HCT116 (cell line): ENCODE results near the gene SHC2. TPM values are rescaled to one million over a fixed set of nuclear protein-coding genes. Genes with fewer than 3 reads are reported as not detected.

Experiments used
- ATAC-seq: fragments of 200-7000 bp; cut with Tn5 transposase; 2 replicates; pipeline ENCODE4 v1.9.1; 2020; ENCODE audit warnings: mild to moderate bottlenecking, moderate library complexity
- BruUV-seq: library from RNA; stranded (reverse); fragments of 400-500 nt; replicated peaks from 2 replicates; lab custom pipeline; 2021; lab: Mats Ljungman, UMichigan
- CTCF ChIA-PET: fragments of 300-600 bp; sonication (Branson Sonifier 250); formaldehyde crosslinking; loops from one replicate; lab custom pipeline; 2021; ENCODE audit warnings: antibody characterized with exemption; lab: Charles Lee
- POLR2A ChIA-PET: fragments of 300-600, 350-600 bp; sonication (Branson Sonifier 250); formaldehyde crosslinking; loops from one replicate; lab custom pipeline; 2021; ENCODE audit warnings: antibody characterized with exemption; lab: Charles Lee
- RAD21 ChIA-PET, 2 experiments: fragments of 300-600 bp; sonication (Branson Sonifier 250); formaldehyde crosslinking; loops; one replicate each; lab custom pipeline; 2023; ENCODE audit warnings: low total read pairs in 2 of 2; ENCODE audit not compliant: uncharacterized antibody in 2 of 2, unreplicated experiment in 2 of 2, low non-redundant PET in 1 of 2; lab: Charles Lee
- DNase-seq: peaks from one replicate; pipeline ENCODE4 v3.0.0-alpha.2; 2010; ENCODE audit warnings: low read depth, low spot score
- H2AFZ ChIP-seq: fragments of 200-600 bp; shearing (Covaris generic), sonication (generic); 2 replicates; pipeline ENCODE4 v1.6.1; 2017; ENCODE audit warnings: low read depth, mixed run types, mixed read lengths, antibody characterized with exemption, low read length; ENCODE audit not compliant: poor library complexity, severe bottlenecking
- H3K27ac ChIP-seq: 2 replicates; pipeline ENCODE4 v1.5.1; 2012; ENCODE audit warnings: low read depth, low read length
- H3K27me3 ChIP-seq: fragments of 200-600 bp; sonication (generic); 2 replicates; pipeline ENCODE4 v1.6.1; 2016; ENCODE audit warnings: mixed run types, low read length, mixed read lengths; ENCODE audit not compliant: insufficient read depth
- H3K36me3 ChIP-seq, 2 experiments: fragments of 200-500 bp in 1 of 2; fragments of 200-600 bp in 1 of 2; sonication (Bioruptor generic) in 1 of 2; sonication (generic) in 1 of 2; 2 replicates each; pipeline versions ENCODE4 v1.5.1 to v1.6.1; 2014 to 2016; ENCODE audit warnings: low read length in 2 of 2, inconsistent platforms in 1 of 2, mixed read lengths in 1 of 2, mixed run types in 1 of 2; ENCODE audit not compliant: insufficient read depth in 2 of 2, control insufficient read depth in 1 of 2
- H3K4me1 ChIP-seq, 2 experiments: fragments of 200-600 bp in 1 of 2; sonication (generic) in 1 of 2; 2 replicates each; pipeline versions ENCODE4 v1.5.1 to v1.6.1; 2012 to 2017; ENCODE audit warnings: low read length in 2 of 2, inconsistent platforms in 1 of 2, mild to moderate bottlenecking in 1 of 2, mixed read lengths in 1 of 2, mixed run types in 1 of 2, moderate library complexity in 1 of 2; ENCODE audit not compliant: insufficient read depth in 2 of 2, control insufficient read depth in 1 of 2
- H3K4me2 ChIP-seq: fragments of 200-600 bp; sonication (generic); 2 replicates; pipeline ENCODE4 v1.6.1; 2017; ENCODE audit warnings: mixed run types, low read length, mixed read lengths
- H3K4me3 ChIP-seq, 2 experiments: fragments of 200-600 bp in 1 of 2; sonication (generic) in 1 of 2; replicated peaks in 1 of 2; 2 replicates each; pipeline ENCODE4 v1.5.1; 2011 to 2016; ENCODE audit warnings: low read length in 2 of 2, control low read depth in 1 of 2, low read depth in 1 of 2, mild to moderate bottlenecking in 1 of 2, mixed read lengths in 1 of 2, mixed run types in 1 of 2
- H3K79me2 ChIP-seq: fragments of 200-600 bp; sonication (generic); 2 replicates; pipeline ENCODE4 v1.6.1; 2017; ENCODE audit warnings: mild to moderate bottlenecking, mixed run types, low read length, moderate library complexity, mixed read lengths; ENCODE audit not compliant: insufficient read depth
- H3K9ac ChIP-seq: fragments of 200-600 bp; sonication (generic); 2 replicates; pipeline ENCODE4 v1.6.1; 2016; ENCODE audit warnings: low read length, mixed read lengths
- H3K9me2 ChIP-seq: fragments of 200-600 bp; sonication (generic), shearing (Covaris generic); 2 replicates; pipeline ENCODE4 v1.6.1; 2017; ENCODE audit warnings: mixed run types, mild to moderate bottlenecking, moderate library complexity; ENCODE audit not compliant: insufficient read depth
- H3K9me3 ChIP-seq, 2 experiments: fragments of 200-500 bp in 1 of 2; fragments of 200-600 bp in 1 of 2; sonication (Bioruptor generic) in 1 of 2; sonication (generic) in 1 of 2; 2 replicates each; pipeline ENCODE4 v1.6.1; 2014 to 2017; ENCODE audit warnings: low read length in 2 of 2, mixed read lengths in 2 of 2, inconsistent platforms in 1 of 2, low read depth in 1 of 2, mild to moderate bottlenecking in 1 of 2, mixed run types in 1 of 2, moderate library complexity in 1 of 2; ENCODE audit not compliant: control insufficient read depth in 1 of 2, insufficient read depth in 1 of 2
- H4K20me1 ChIP-seq: fragments of 200-600 bp; sonication (generic), shearing (Covaris generic); 2 replicates; pipeline ENCODE4 v1.6.1; 2017; ENCODE audit warnings: mixed run types, mild to moderate bottlenecking, moderate library complexity; ENCODE audit not compliant: insufficient read depth
- CBX3 ChIP-seq: IDR thresholded peaks from 2 replicates; pipeline ENCODE4 v1.6.1; 2012; ENCODE audit warnings: low read depth
- CEBPB ChIP-seq: IDR thresholded peaks from 2 replicates; pipeline ENCODE4 v1.6.1; 2012; ENCODE audit warnings: low read depth
- EGR1 ChIP-seq: IDR thresholded peaks from 2 replicates; pipeline ENCODE4 v1.6.1; 2012; ENCODE audit warnings: low read depth
- ELF1 ChIP-seq: IDR thresholded peaks from 2 replicates; pipeline ENCODE4 v1.6.1; 2012; ENCODE audit warnings: low read depth, borderline replicate concordance
- JUND ChIP-seq: IDR thresholded peaks from 2 replicates; pipeline ENCODE4 v1.6.1; 2012
- RAD21 ChIP-seq: IDR thresholded peaks from 2 replicates; pipeline ENCODE4 v1.6.1; 2012; ENCODE audit warnings: low read depth, mild to moderate bottlenecking
- REST ChIP-seq: IDR thresholded peaks from 2 replicates; pipeline ENCODE4 v1.6.1; 2012; ENCODE audit warnings: low read depth
- ZBTB33 ChIP-seq: IDR thresholded peaks from 2 replicates; pipeline ENCODE4 v1.6.1; 2011; ENCODE audit warnings: mild to moderate bottlenecking, low read length, moderate library complexity; ENCODE audit not compliant: insufficient replicate concordance; ENCODE audit errors: extremely low read depth
- ZNF274 ChIP-seq: fragments of 200-500 bp; sonication (Bioruptor generic); IDR thresholded peaks from 2 replicates; pipeline ENCODE4 v1.6.1; 2014; ENCODE audit warnings: mild to moderate bottlenecking, low read depth, low read length, inconsistent platforms
- intact Hi-C: fragments of 100-400 bp; cut with micrococcal nuclease; formaldehyde crosslinking; loops from 2 replicates; pipeline ENCODE4 v1.10.0; 2022
- total RNA-seq: library from RNA; stranded (reverse); gene quantifications from one replicate; pipeline ENCODE4 v1.2.1, GENCODE V29; 2021; ENCODE audit not compliant: unreplicated experiment

Gene SHC2
- total RNA-seq, 1 experiment from 2014 or later, result 2.5 TPM

DNA sequence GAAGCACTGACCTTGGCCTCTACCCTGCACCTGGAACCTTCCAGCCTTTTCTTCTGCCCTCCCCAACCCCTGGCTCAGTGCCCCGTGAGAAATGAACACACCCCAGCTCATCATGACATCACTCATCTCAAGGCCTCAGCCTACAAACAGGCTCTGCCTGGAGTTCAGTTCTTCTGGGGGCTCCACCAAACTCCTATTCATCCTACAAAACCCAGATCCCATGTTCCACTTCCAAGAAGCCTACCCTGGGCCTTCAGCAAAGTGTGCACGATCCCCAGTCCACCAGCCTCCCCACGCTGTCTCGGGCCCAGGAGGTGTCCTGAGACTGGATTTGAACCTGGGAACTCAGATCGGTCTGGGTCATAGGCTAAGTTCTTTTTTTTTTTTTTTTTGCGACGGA lies 9.0 kb upstream of the SHC2 start:
- POLR2A ChIA-PET, result no interaction called here
- H3K27me3 ChIP-seq, result no peaks in the 10 kb centered on the region
- H3K9me3 ChIP-seq, result no peaks in the 10 kb centered on the region
- H3K4me3 ChIP-seq, result no peak overlapping the region
- H3K9me2 ChIP-seq, result no peaks in the 10 kb centered on the region
- no peak for TF ChIP-seq ZBTB33
- TF ChIP-seq CEBPB, result no peak
- TF ChIP-seq JUND, result no peak
- no peak for TF ChIP-seq CBX3
- no peak for TF ChIP-seq REST
- no peak for TF ChIP-seq RAD21
- TF ChIP-seq EGR1, result no peak
- TF ChIP-seq ZNF274, result no peak
- no peak for TF ChIP-seq ELF1
- intact Hi-C loops, result no loop called here
- no peak overlapping the region for H2AFZ ChIP-seq
- H3K4me2 ChIP-seq, result no peak overlapping the region
- no peaks in the 10 kb centered on the region for H3K36me3 ChIP-seq
- no peak overlapping the region for H3K9ac ChIP-seq
- BruUV-seq, result no TSS peak
- no peak overlapping the region for H3K27ac ChIP-seq
- no peaks in the 10 kb centered on the region for H3K79me2 ChIP-seq
- no peaks in the 10 kb centered on the region for H4K20me1 ChIP-seq
- ATAC-seq, result no peak
- peaks cover 0 to 5% of the 10 kb centered on the region in 2 experiments; a peak in 1 of 4 replicates for H3K4me1 ChIP-seq
- no peak for DNase-seq
- CTCF ChIA-PET, result no interaction called here
- RAD21 ChIA-PET, result interaction anchor here in 1 of 2 experiments (0.7 kb wide), 1 partner anchor 85 kb away, joined by 5 read pairs; no protein-coding TSS in a partner anchor
